Smooth muscle cell (in vitro differentiated cells): Measurements from ENCODE around the gene SLC16A11. TPM values are rescaled to one million over a fixed set of nuclear protein-coding genes. Genes with fewer than 3 reads are reported as not detected.
A peak's percentile ranks its signal among the peaks of the same experiment; 100 is the strongest.
"Not testable (repeated sequence)": the region's sequence is repeated elsewhere in the genome, so short reads cannot be mapped to it uniquely, and the experiment has no call there.

Experiments used
- DNase-seq: peaks from one replicate; lab custom pipeline; 2025; ENCODE audit not compliant: unreplicated experiment; lab: John Stamatoyannopoulos, UW
- H2AFZ ChIP-seq: fragments of 200-600 bp; sonication (generic); 2 replicates; pipeline ENCODE4 v1.6.0; 2016; ENCODE audit warnings: antibody characterized with exemption, low read depth, mild to moderate bottlenecking
- H3F3A ChIP-seq: fragments of 200-600 bp; sonication (generic); 2 replicates; pipeline ENCODE4 v1.6.0; 2017; ENCODE audit warnings: antibody characterized with exemption, low read depth
- H3K27ac ChIP-seq: fragments of 200-600 bp; sonication (generic); 2 replicates; pipeline ENCODE4 v1.5.1; 2016; ENCODE audit warnings: low read depth, mild to moderate bottlenecking
- H3K27me3 ChIP-seq: fragments of 200-600 bp; sonication (generic); 2 replicates; pipeline ENCODE4 v1.6.1; 2016; ENCODE audit warnings: low read depth, mild to moderate bottlenecking
- H3K36me3 ChIP-seq: fragments of 200-600 bp; sonication (generic); 2 replicates; pipeline ENCODE4 v1.5.1; 2016; ENCODE audit warnings: low read depth
- H3K4me1 ChIP-seq: fragments of 200-600 bp; sonication (generic); 2 replicates; pipeline ENCODE4 v1.5.1; 2016; ENCODE audit warnings: low read depth
- H3K4me2 ChIP-seq: fragments of 200-600 bp; sonication (generic); 2 replicates; pipeline ENCODE4 v1.6.0; 2016; ENCODE audit warnings: mild to moderate bottlenecking
- H3K4me3 ChIP-seq: fragments of 200-600 bp; sonication (generic); 2 replicates; pipeline ENCODE4 v1.5.1; 2016; ENCODE audit warnings: mild to moderate bottlenecking
- H3K79me2 ChIP-seq: fragments of 200-600 bp; sonication (generic); 2 replicates; pipeline ENCODE4 v1.6.0; 2016; ENCODE audit warnings: low read depth, mild to moderate bottlenecking
- H3K9ac ChIP-seq: fragments of 200-600 bp; sonication (generic); 2 replicates; pipeline ENCODE4 v1.6.0; 2016; ENCODE audit warnings: low read depth
- H3K9me3 ChIP-seq: fragments of 200-600 bp; sonication (generic); replicated peaks from 2 replicates; pipeline ENCODE4 v1.5.1; 2016; ENCODE audit warnings: low read depth
- H4K20me1 ChIP-seq: fragments of 200-600 bp; sonication (generic); 2 replicates; pipeline ENCODE4 v1.6.0; 2016; ENCODE audit warnings: low read depth
- CTCF ChIP-seq: fragments of 200-600 bp; sonication (generic); IDR thresholded peaks from 2 replicates; pipeline ENCODE4 v1.5.1; 2017; ENCODE audit warnings: borderline replicate concordance, mild to moderate bottlenecking, antibody characterized with exemption; ENCODE audit not compliant: insufficient read depth, poor library complexity, severe bottlenecking
- WGBS: methylation state at CpG from one replicate; pipeline ENCODE4 v1.1.7; 2016; ENCODE audit warnings: low lambda C conversion rate; 5-methylcytosine and 5-hydroxymethylcytosine counted together
- polyA plus RNA-seq: library from polyadenylated mRNA; unstranded; fragments of >200 nt; fragmentation: Nextera tagmentation; extraction: Ambion mirVana; gene quantifications from 2 replicates; pipeline ENCODE4 v1.2.1, GENCODE V29; 2016
- total RNA-seq: library from RNA; depleted of rRNA; stranded (reverse); fragments of >200 nt; gene quantifications from 2 replicates; pipeline ENCODE4 v1.2.3, GENCODE V29; 2014

The SLC16A11 gene
- total RNA-seq = 0.36 TPM in 1 of 2 replicates, not detected in the other
- 0.65 and 0.80 TPM in 2 replicates for polyA plus RNA-seq

GRCh38 chr17:7043497-7044198 lies at the start of gene SLC16A11:
Gene SLC16A11, minus strand, starts transcription at chr17:7044092. Its CDS starts 579 bp downstream, at chr17:7043513.
- TF ChIP-seq CTCF = no peak
- peak within 1 kb of the TSS; percentile 30 for H2AFZ ChIP-seq
- H3F3A ChIP-seq = peaks cover 4% of the 10 kb centered on the region
- WGBS = 4% methylated on average over 52 of the region's 58 CpGs
- peaks cover 6% of the 10 kb centered on the region for H3K4me1 ChIP-seq
- H3K4me3 ChIP-seq = peak within 1 kb of the TSS; percentile 51
- H3K9me3 ChIP-seq = no peaks in the 10 kb centered on the region
- DNase-seq = no peak
- H3K27ac ChIP-seq = no peak within 1 kb of the TSS
- no peaks in the 10 kb centered on the region for H3K79me2 ChIP-seq
- no peaks in the 10 kb centered on the region for H4K20me1 ChIP-seq
- peak within 1 kb of the TSS; percentile 85 for H3K4me2 ChIP-seq
- no peak within 1 kb of the TSS for H3K9ac ChIP-seq
- peaks cover 8% of the 10 kb centered on the region for H3K27me3 ChIP-seq
- H3K36me3 ChIP-seq = no peaks in the 10 kb centered on the region

GRCh38 chr17:7091311-7092005 lies 47.6 kb upstream of the SLC16A11 start:
- not testable (repeated sequence) for H3K4me2 ChIP-seq, H2AFZ ChIP-seq, H3K79me2 ChIP-seq, H3K4me1 ChIP-seq, H3K9me3 ChIP-seq, DNase-seq, H3K4me3 ChIP-seq, H3F3A ChIP-seq, H3K27me3 ChIP-seq, H3K9ac ChIP-seq, H4K20me1 ChIP-seq, H3K36me3 ChIP-seq, H3K27ac ChIP-seq
- WGBS = 80% methylated on average over 28 of the region's 28 CpGs

- WGBS = 94% methylated on average over 6 of the region's 6 CpGs
- H3K27me3 ChIP-seq, H3K4me3 ChIP-seq, H3K4me2 ChIP-seq, H3K36me3 ChIP-seq, DNase-seq, H3K27ac ChIP-seq, H3F3A ChIP-seq, H3K4me1 ChIP-seq, H3K9ac ChIP-seq, H3K9me3 ChIP-seq, H2AFZ ChIP-seq, H4K20me1 ChIP-seq, H3K79me2 ChIP-seq: not testable (repeated sequence)
Measured at GRCh38 chr17:7089570-7089969, 45.7 kb upstream of the SLC16A11 start.

GRCh38 chr17:7088442-7088841 lies 44.5 kb upstream of the SLC16A11 start:
- not testable (repeated sequence) for H3K4me1 ChIP-seq, H3K27ac ChIP-seq, H3K9ac ChIP-seq, DNase-seq, H3K27me3 ChIP-seq, H3K9me3 ChIP-seq, H3K36me3 ChIP-seq, H3K79me2 ChIP-seq, H4K20me1 ChIP-seq, H3K4me3 ChIP-seq, H3F3A ChIP-seq
- H3K4me2 ChIP-seq = peak overlapping the region; percentile 28
- peak overlapping the region; percentile 2 for H2AFZ ChIP-seq
- WGBS = 17% methylated on average over 4 of the region's 4 CpGs

- no peak for DNase-seq
- Histone ChIP-seq H3K4me2 (no peak overlapping the region), H4K20me1 (no peaks in the 10 kb centered on the region), H3K27ac (no peak overlapping the region), H2AFZ (no peak overlapping the region), H3K36me3 (no peaks in the 10 kb centered on the region), H3K9me3 (no peaks in the 10 kb centered on the region), H3K27me3 (no peaks in the 10 kb centered on the region), H3K4me3 (no peak overlapping the region), H3K4me1 (no peaks in the 10 kb centered on the region), H3K9ac (no peak overlapping the region), H3F3A (no peaks in the 10 kb centered on the region), H3K79me2 (no peaks in the 10 kb centered on the region)
- 79% methylated on average over 7 of the region's 7 CpGs for WGBS
- TF ChIP-seq CTCF = no peak
Measured at GRCh38 chr17:7084088-7084487, 40.2 kb upstream of the SLC16A11 start.
